IMR-90 (cell line): ENCODE data around the gene CMTM7. TPM values are rescaled to one million over a fixed set of nuclear protein-coding genes. Genes with fewer than 3 reads are reported as not detected.

ENCODE experiments used
- ATAC-seq: fragments of 200-7000 bp; cut with Tn5 transposase; 2 replicates; pipeline ENCODE4 v1.9.1; 2020; ENCODE audit warnings: low read depth, mild to moderate bottlenecking, moderate library complexity
- BruUV-seq: library from RNA; stranded (reverse); fragments of 400-500 nt; replicated peaks from 2 replicates; lab custom pipeline; 2021; lab: Mats Ljungman, UMichigan
- CTCF ChIA-PET: fragments of 300-600 bp; formaldehyde crosslinking; extraction: SDS; loops from one replicate; lab custom pipeline; 2021; ENCODE audit warnings: antibody characterized with exemption; lab: Yijun Ruan, JAX
- POLR2A ChIA-PET: fragments of 300-600 bp; sonication (Branson Sonifier 250); formaldehyde crosslinking; loops from one replicate; lab custom pipeline; 2022; ENCODE audit warnings: antibody characterized with exemption; ENCODE audit not compliant: unreplicated experiment; lab: Charles Lee
- DNase-seq: peaks from one replicate; pipeline ENCODE4 v3.0.0; 2013
- H2AFZ ChIP-seq: replicated peaks from 2 replicates; pipeline ENCODE3; 2013; ENCODE audit warnings: low read length, mild to moderate bottlenecking; ENCODE audit not compliant: poor library complexity
- H2AK5ac ChIP-seq: 2 replicates; pipeline ENCODE4 v1.6.1; 2013; ENCODE audit warnings: low read depth, low read length, inconsistent platforms
- H2AK9ac ChIP-seq: replicated peaks from 2 replicates; pipeline ENCODE3; 2013; ENCODE audit warnings: mild to moderate bottlenecking, low read depth, low read length, moderate library complexity; ENCODE audit not compliant: poor library complexity
- H2BK120ac ChIP-seq: 2 replicates; pipeline ENCODE4 v1.6.1; 2013; ENCODE audit warnings: low read depth, low read length, inconsistent platforms
- H2BK15ac ChIP-seq: 3 replicates; pipeline ENCODE4 v1.6.1; 2013; ENCODE audit warnings: low read depth, low read length, inconsistent platforms
- H2BK20ac ChIP-seq: 2 replicates; pipeline ENCODE4 v1.6.1; 2013; ENCODE audit warnings: low read depth, mild to moderate bottlenecking, inconsistent platforms, low read length, moderate library complexity
- H2BK5ac ChIP-seq: 2 replicates; pipeline ENCODE4 v1.6.1; 2013; ENCODE audit warnings: mild to moderate bottlenecking, low read depth, low read length, inconsistent platforms; ENCODE audit not compliant: poor library complexity, severe bottlenecking
- H3K14ac ChIP-seq: replicated peaks from 2 replicates; pipeline ENCODE4 v1.6.1; 2013; ENCODE audit warnings: low read depth, low read length, inconsistent platforms
- H3K18ac ChIP-seq: 2 replicates; pipeline ENCODE4 v1.6.1; 2013; ENCODE audit warnings: low read depth, low read length, control low read depth
- H3K23ac ChIP-seq: 2 replicates; pipeline ENCODE4 v1.6.1; 2013; ENCODE audit warnings: low read depth, low read length, inconsistent platforms
- H3K27ac ChIP-seq: 2 replicates; pipeline ENCODE4 v1.5.1; 2013; ENCODE audit warnings: mild to moderate bottlenecking, control low read depth, low read length; ENCODE audit not compliant: insufficient read depth
- H3K27me3 ChIP-seq: 2 replicates; pipeline ENCODE4 v1.6.1; 2013; ENCODE audit warnings: low read length; ENCODE audit not compliant: control insufficient read depth, insufficient read depth
- H3K36me3 ChIP-seq: 2 replicates; pipeline ENCODE4 v1.6.1; 2013; ENCODE audit warnings: low read length, mixed read lengths; ENCODE audit not compliant: control insufficient read depth, insufficient read depth
- H3K4ac ChIP-seq: 2 replicates; pipeline ENCODE4 v1.6.1; 2013; ENCODE audit warnings: low read depth, low read length, inconsistent platforms
- H3K4me1 ChIP-seq: 2 replicates; pipeline ENCODE4 v1.6.1; 2013; ENCODE audit warnings: low read length, mixed read lengths; ENCODE audit not compliant: control insufficient read depth, insufficient read depth
- H3K4me2 ChIP-seq: 2 replicates; pipeline ENCODE4 v1.6.1; 2013; ENCODE audit warnings: low read depth, mild to moderate bottlenecking, control low read depth, low read length, moderate library complexity
- H3K4me3 ChIP-seq: 2 replicates; pipeline ENCODE4 v1.5.1; 2013; ENCODE audit warnings: low read depth, mild to moderate bottlenecking, control low read depth, low read length, moderate library complexity; ENCODE audit not compliant: insufficient read depth
- H3K56ac ChIP-seq: 2 replicates; pipeline ENCODE4 v1.6.1; 2013; ENCODE audit warnings: low read length, inconsistent platforms; ENCODE audit not compliant: insufficient read depth; ENCODE audit errors: extremely low read depth
- H3K79me1 ChIP-seq, 2 experiments: 2 replicates each; pipeline ENCODE4 v1.6.1; 2013; ENCODE audit warnings: low read length in 2 of 2, inconsistent platforms in 1 of 2, low read depth in 1 of 2
- H3K9ac ChIP-seq: 2 replicates; pipeline ENCODE4 v1.6.1; 2013; ENCODE audit warnings: low read depth, low read length, control low read depth
- H3K9me1 ChIP-seq: 2 replicates; pipeline ENCODE4 v1.6.1; 2013; ENCODE audit warnings: low read length, inconsistent platforms; ENCODE audit not compliant: insufficient read depth
- H3K9me3 ChIP-seq: 2 replicates; pipeline ENCODE4 v1.6.1; 2013; ENCODE audit warnings: low read length; ENCODE audit not compliant: control insufficient read depth, insufficient read depth
- H4K20me1 ChIP-seq: 2 replicates; pipeline ENCODE4 v1.6.1; 2013; ENCODE audit warnings: low read length, inconsistent platforms; ENCODE audit not compliant: insufficient read depth
- H4K5ac ChIP-seq: 2 replicates; pipeline ENCODE4 v1.6.1; 2013; ENCODE audit warnings: mild to moderate bottlenecking, low read depth, low read length, control low read depth
- H4K8ac ChIP-seq, 2 experiments: 2 replicates each; pipeline ENCODE4 v1.6.1; 2013; ENCODE audit warnings: low read depth in 2 of 2, low read length in 2 of 2, control low read depth in 1 of 2, inconsistent platforms in 1 of 2
- H4K91ac ChIP-seq: 2 replicates; pipeline ENCODE4 v1.6.1; 2013; ENCODE audit warnings: low read depth, low read length, inconsistent platforms; ENCODE audit not compliant: insufficient read depth
- BHLHE40 ChIP-seq: fragments of 150-350 bp; IDR thresholded peaks from 2 replicates; pipeline ENCODE4 v1.6.1; 2016; ENCODE audit warnings: mild to moderate bottlenecking, low read depth, low read length
- CEBPB ChIP-seq: IDR thresholded peaks from 2 replicates; pipeline ENCODE4 v1.6.1; 2012; ENCODE audit warnings: low read depth, low read length, improper control_type of control experiment
- CHD1 ChIP-seq: IDR thresholded peaks from 2 replicates; pipeline ENCODE4 v1.6.1; 2012; ENCODE audit warnings: low read depth, low read length, improper control_type of control experiment
- FOS ChIP-seq: fragments of 150-350 bp; IDR thresholded peaks from 2 replicates; pipeline ENCODE4 v1.6.1; 2016; ENCODE audit warnings: low read depth, low read length
- MAFK ChIP-seq: IDR thresholded peaks from 2 replicates; pipeline ENCODE4 v1.6.1; 2012; ENCODE audit warnings: low read depth, low read length, improper control_type of control experiment
- MAZ ChIP-seq: IDR thresholded peaks from 2 replicates; pipeline ENCODE4 v1.6.1; 2012; ENCODE audit warnings: low read depth, mild to moderate bottlenecking, low read length, improper control_type of control experiment, moderate library complexity, borderline replicate concordance
- MXI1 ChIP-seq: IDR thresholded peaks from 2 replicates; pipeline ENCODE4 v1.6.1; 2012; ENCODE audit warnings: low read depth, mild to moderate bottlenecking, low read length, moderate library complexity, borderline replicate concordance
- NFE2L2 ChIP-seq: fragments of 150-350 bp; IDR thresholded peaks from 2 replicates; pipeline ENCODE4 v1.6.1; 2016; ENCODE audit warnings: low read depth, mild to moderate bottlenecking, low read length
- POLR2A ChIP-seq: IDR thresholded peaks from 2 replicates; pipeline ENCODE4 v1.6.1; 2012; ENCODE audit warnings: mild to moderate bottlenecking, low read depth, low read length
- RAD21 ChIP-seq: IDR thresholded peaks from 2 replicates; pipeline ENCODE4 v1.6.1; 2012; ENCODE audit warnings: low read length, improper control_type of control experiment
- RCOR1 ChIP-seq: IDR thresholded peaks from 2 replicates; pipeline ENCODE4 v1.6.1; 2012; ENCODE audit warnings: mild to moderate bottlenecking, low read length, improper control_type of control experiment; ENCODE audit not compliant: insufficient replicate concordance
- RFX5 ChIP-seq: IDR thresholded peaks from 2 replicates; pipeline ENCODE4 v1.8.0; 2012; ENCODE audit warnings: low read depth, mild to moderate bottlenecking, low read length, moderate library complexity
- SMC3 ChIP-seq: fragments of 150-350 bp; IDR thresholded peaks from 2 replicates; pipeline ENCODE4 v1.6.1; 2016; ENCODE audit warnings: low read depth, mild to moderate bottlenecking, antibody characterized with exemption, low read length, moderate library complexity
- WGBS, 2 experiments: methylation state at CpG; one replicate each; pipeline versions ENCODE4 v1.1.5 to v1.1.7; 2013; ENCODE audit warnings: missing lambda C conversion rate in 2 of 2; ENCODE audit not compliant: insufficient read length in 1 of 2; ENCODE audit errors: extremely low coverage in 2 of 2; 5-methylcytosine and 5-hydroxymethylcytosine counted together
- dilution Hi-C: fragments of 300-500 bp; cut with HindIII; formaldehyde crosslinking; loops from one replicate; pipeline ENCODE4 v1.14.3; 2018; ENCODE audit warnings: low sequenced_read_pairs; ENCODE audit not compliant: unreplicated experiment
- in situ Hi-C: fragments of 300-500 bp; cut with MboI; formaldehyde crosslinking; loops from 3 replicates; pipeline ENCODE4 v1.14.3; 2019; ENCODE audit warnings: low sequenced_read_pairs, inconsistent platforms, mixed read lengths
- intact Hi-C: fragments of 100-400 bp; cut with micrococcal nuclease; formaldehyde crosslinking; loops from 2 replicates; pipeline ENCODE4 v1.10.0; 2022
- polyA plus RNA-seq, 3 experiments: library from polyadenylated mRNA; depleted of rRNA; stranded (reverse); fragments of >200 nt; gene quantifications; 2 replicates each; pipeline ENCODE4 v1.2.3, GENCODE V29; 2012; ENCODE audit warnings: low replicate concordance in 1 of 3
- total RNA-seq: library from RNA; depleted of rRNA; stranded (reverse); fragments of >200 nt; gene quantifications from 2 replicates; pipeline ENCODE4 v1.2.3, GENCODE V29; 2012
- TF ChIP-seq, protein P1 (sequence below): conservative IDR thresholded peaks from 2 replicates; pipeline ENCODE4 v1.5.1; 2012; ENCODE audit warnings: mild to moderate bottlenecking, low read depth, low read length, improper control_type of control experiment
- TF ChIP-seq, protein P2 (sequence below): fragments of 150-350 bp; IDR thresholded peaks from 2 replicates; pipeline ENCODE4 v1.6.1; 2016; ENCODE audit warnings: low read depth, mild to moderate bottlenecking, low read length, moderate library complexity, borderline replicate concordance
- TF ChIP-seq, protein P3 (sequence below): fragments of 150-350 bp; IDR thresholded peaks from 2 replicates; pipeline ENCODE4 v1.6.1; 2017; ENCODE audit warnings: mild to moderate bottlenecking, antibody characterized with exemption, low read length, low read depth

CMTM7 gene
- total and polyA plus RNA-seq, 2 of the 4 experiments (the other 2 are of a cell fraction), result 3.4 to 31.4 TPM

DNA sequence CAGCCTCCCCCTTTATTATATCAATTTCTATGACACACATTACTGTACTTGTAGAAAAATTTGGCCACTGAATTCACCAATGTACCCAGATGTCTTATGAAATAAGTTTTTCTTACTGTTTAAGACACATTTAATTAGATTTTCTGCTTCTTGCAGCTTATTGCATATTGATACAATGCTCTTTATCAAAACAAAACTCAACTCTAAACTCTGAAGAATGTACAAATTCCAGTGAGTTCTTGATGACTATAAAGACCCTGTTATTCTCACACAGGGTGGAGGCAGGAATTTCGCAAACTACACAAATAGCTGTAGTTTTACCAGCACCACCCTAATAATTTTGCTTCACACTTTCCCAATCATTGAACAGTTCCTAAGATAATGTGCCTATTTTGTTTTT lies 89.0 kb downstream of the CMTM7 start:
- no peak overlapping the region for H2BK5ac ChIP-seq
- H3K9ac ChIP-seq, result no peak overlapping the region
- H4K8ac ChIP-seq, result no peak overlapping the region
- no peak overlapping the region for H4K5ac ChIP-seq
- no peaks in the 10 kb centered on the region for H3K27me3 ChIP-seq
- no peak overlapping the region for H3K56ac ChIP-seq
- no peak overlapping the region for H4K91ac ChIP-seq
- intact Hi-C loops (no loop called here), in situ Hi-C loops (no loop called here), dilution Hi-C loops (no loop called here)
- H3K4ac ChIP-seq, result no peak overlapping the region
- CTCF ChIA-PET, result interaction anchor here (0.6 to 1.7 kb wide), 3 partner anchors 13 to 106 kb away, joined by 3 to 5 read pairs (median 3); no protein-coding TSS in a partner anchor
- BruUV-seq, result no TSS peak
- no peak overlapping the region for H2BK20ac ChIP-seq
- H3K14ac ChIP-seq, result no peak overlapping the region
- H4K20me1 ChIP-seq, result no peaks in the 10 kb centered on the region
- no peak overlapping the region for H2BK120ac ChIP-seq
- peaks cover 14% of the 10 kb centered on the region for H3K36me3 ChIP-seq
- no CpG with 5 or more reads among the region's 1 CpG for WGBS, 2 experiments
- no peak overlapping the region for H3K18ac ChIP-seq
- H3K4me3 ChIP-seq, result no peak overlapping the region
- H3K27ac ChIP-seq, result no peak overlapping the region
- TF ChIP-seq MAZ (no peak), NFE2L2 (no peak), RCOR1 (no peak), SMC3 (no peak), CEBPB (no peak), CHD1 (no peak), BHLHE40 (no peak), MAFK (no peak), RFX5 (no peak), FOS (no peak), MXI1 (no peak), POLR2A (no peak), RAD21 (no peak)
- TF ChIP-seq, protein P1, sequence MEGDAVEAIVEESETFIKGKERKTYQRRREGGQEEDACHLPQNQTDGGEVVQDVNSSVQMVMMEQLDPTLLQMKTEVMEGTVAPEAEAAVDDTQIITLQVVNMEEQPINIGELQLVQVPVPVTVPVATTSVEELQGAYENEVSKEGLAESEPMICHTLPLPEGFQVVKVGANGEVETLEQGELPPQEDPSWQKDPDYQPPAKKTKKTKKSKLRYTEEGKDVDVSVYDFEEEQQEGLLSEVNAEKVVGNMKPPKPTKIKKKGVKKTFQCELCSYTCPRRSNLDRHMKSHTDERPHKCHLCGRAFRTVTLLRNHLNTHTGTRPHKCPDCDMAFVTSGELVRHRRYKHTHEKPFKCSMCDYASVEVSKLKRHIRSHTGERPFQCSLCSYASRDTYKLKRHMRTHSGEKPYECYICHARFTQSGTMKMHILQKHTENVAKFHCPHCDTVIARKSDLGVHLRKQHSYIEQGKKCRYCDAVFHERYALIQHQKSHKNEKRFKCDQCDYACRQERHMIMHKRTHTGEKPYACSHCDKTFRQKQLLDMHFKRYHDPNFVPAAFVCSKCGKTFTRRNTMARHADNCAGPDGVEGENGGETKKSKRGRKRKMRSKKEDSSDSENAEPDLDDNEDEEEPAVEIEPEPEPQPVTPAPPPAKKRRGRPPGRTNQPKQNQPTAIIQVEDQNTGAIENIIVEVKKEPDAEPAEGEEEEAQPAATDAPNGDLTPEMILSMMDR, result no peak
- TF ChIP-seq, protein P2, sequence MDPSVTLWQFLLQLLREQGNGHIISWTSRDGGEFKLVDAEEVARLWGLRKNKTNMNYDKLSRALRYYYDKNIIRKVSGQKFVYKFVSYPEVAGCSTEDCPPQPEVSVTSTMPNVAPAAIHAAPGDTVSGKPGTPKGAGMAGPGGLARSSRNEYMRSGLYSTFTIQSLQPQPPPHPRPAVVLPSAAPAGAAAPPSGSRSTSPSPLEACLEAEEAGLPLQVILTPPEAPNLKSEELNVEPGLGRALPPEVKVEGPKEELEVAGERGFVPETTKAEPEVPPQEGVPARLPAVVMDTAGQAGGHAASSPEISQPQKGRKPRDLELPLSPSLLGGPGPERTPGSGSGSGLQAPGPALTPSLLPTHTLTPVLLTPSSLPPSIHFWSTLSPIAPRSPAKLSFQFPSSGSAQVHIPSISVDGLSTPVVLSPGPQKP, result no peak
- TF ChIP-seq, protein P3, sequence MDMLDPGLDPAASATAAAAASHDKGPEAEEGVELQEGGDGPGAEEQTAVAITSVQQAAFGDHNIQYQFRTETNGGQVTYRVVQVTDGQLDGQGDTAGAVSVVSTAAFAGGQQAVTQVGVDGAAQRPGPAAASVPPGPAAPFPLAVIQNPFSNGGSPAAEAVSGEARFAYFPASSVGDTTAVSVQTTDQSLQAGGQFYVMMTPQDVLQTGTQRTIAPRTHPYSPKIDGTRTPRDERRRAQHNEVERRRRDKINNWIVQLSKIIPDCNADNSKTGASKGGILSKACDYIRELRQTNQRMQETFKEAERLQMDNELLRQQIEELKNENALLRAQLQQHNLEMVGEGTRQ, result no peak
- peak overlapping the region; percentile 52; the same call in 1 of the 2 replicates for H3K23ac ChIP-seq
- no peaks in the 10 kb centered on the region for H3K9me3 ChIP-seq
- no peak overlapping the region for H2BK15ac ChIP-seq
- peak; percentile 75 for ATAC-seq
- no peaks in the 10 kb centered on the region for H3K9me1 ChIP-seq
- no peak overlapping the region for H3K4me2 ChIP-seq
- no peak for DNase-seq
- no peaks in the 10 kb centered on the region for H3K4me1 ChIP-seq
- POLR2A ChIA-PET, result no interaction called here
- H2AFZ ChIP-seq, result no peak overlapping the region
- H2AK5ac ChIP-seq, result no peak overlapping the region
- H2AK9ac ChIP-seq, result no peak overlapping the region
- H3K79me1 ChIP-seq, result peaks cover 1 to 30% of the 10 kb centered on the region in 2 experiments
